ENCODE results near the gene GNG8. TPM values are rescaled to one million over a fixed set of nuclear protein-coding genes. Genes with fewer than 3 reads are reported as not detected.
A peak's percentile ranks its signal among the peaks of the same experiment; 100 is the strongest.

GNG8 gene
- total and polyA plus RNA-seq, 9 of the 15 experiments (the other 6 are each of a cell fraction or from before 2014, with no cell fraction given) = 1.3 TPM; not detected in 8

DNA sequence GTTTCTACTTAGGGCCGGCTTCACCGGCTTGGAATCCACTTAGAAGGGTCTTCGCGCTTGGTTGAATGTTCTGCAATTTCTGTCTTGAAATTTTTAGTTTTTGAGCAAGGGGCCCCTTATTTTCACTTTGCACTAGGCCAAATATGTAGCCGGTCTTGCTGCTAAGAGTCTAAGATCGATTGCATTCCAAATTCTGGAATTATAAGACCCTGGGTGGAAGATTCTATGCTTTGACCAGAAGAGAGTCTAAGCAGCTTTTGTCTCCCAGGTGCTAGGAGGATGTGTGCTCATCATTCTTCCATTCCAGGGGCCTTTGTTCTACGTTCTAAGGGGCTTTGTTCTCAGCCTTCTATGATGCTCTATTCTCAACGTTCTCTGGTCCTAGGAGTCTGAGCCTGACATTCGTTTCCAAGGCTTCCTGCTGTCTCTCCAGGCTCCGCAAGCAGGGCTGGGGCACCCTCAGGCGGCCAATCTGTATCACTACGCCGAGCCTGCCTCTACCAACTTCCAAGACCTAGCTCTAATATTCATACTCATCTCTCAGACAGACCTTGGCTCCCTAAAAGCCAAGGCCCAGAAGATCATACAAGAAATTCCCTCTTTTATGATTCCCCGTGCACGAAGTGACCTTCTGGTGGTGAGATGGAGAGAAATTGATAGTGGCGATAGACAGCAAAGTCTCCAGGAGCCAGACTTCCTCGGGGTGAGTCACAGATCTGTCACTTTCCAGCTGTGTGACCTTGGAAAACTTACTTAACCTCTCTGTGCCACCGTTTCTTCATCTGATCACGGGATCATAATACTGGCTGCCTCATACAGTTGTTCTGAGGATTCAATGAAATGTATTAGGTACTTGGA lies 26.0 kb upstream of the GNG8 start (continued):
- no peak for TF ChIP-seq HDAC3 (IDR thresholded peaks at IDR 0.05; ENCODE audit: borderline replicate concordance, partially characterized antibody)
- TF ChIP-seq BCOR (IDR thresholded peaks at IDR 0.05) = peak; percentile 97
- TF ChIP-seq HMG20A (CRISPR knock-in tag; conservative IDR thresholded peaks at IDR 0.05) = no peak
- peak; percentile 96 for TF ChIP-seq ARID2 (IDR thresholded peaks at IDR 0.05)
- TF ChIP-seq, protein P1, sequence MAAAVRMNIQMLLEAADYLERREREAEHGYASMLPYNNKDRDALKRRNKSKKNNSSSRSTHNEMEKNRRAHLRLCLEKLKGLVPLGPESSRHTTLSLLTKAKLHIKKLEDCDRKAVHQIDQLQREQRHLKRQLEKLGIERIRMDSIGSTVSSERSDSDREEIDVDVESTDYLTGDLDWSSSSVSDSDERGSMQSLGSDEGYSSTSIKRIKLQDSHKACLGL (CRISPR knock-in tag; IDR thresholded peaks at IDR 0.05; ENCODE audit: borderline replicate concordance, poor library complexity, severe bottlenecking) = no peak
- no peak for TF ChIP-seq ETV1 (tag; conservative IDR thresholded peaks at IDR 0.05; ENCODE audit: low read depth)
- no peak for TF ChIP-seq SAFB (IDR thresholded peaks at IDR 0.05; ENCODE audit: borderline replicate concordance, low read depth, low read length)
- TF ChIP-seq RFX1 (IDR thresholded peaks at IDR 0.05) = no peak; the same call in 1 of the 2 replicates
- TF ChIP-seq, protein P2, sequence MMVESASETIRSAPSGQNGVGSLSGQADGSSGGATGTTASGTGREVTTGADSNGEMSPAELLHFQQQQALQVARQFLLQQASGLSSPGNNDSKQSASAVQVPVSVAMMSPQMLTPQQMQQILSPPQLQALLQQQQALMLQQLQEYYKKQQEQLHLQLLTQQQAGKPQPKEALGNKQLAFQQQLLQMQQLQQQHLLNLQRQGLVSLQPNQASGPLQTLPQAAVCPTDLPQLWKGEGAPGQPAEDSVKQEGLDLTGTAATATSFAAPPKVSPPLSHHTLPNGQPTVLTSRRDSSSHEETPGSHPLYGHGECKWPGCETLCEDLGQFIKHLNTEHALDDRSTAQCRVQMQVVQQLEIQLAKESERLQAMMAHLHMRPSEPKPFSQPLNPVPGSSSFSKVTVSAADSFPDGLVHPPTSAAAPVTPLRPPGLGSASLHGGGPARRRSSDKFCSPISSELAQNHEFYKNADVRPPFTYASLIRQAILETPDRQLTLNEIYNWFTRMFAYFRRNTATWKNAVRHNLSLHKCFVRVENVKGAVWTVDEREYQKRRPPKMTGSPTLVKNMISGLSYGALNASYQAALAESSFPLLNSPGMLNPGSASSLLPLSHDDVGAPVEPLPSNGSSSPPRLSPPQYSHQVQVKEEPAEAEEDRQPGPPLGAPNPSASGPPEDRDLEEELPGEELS (CRISPR knock-in tag; IDR thresholded peaks at IDR 0.05; ENCODE audit: borderline replicate concordance) = no peak
- TF ChIP-seq CREB1 (IDR thresholded peaks at IDR 0.05) = no peak
- TF ChIP-seq CREB1 (CRISPR knock-in tag; IDR thresholded peaks at IDR 0.05) = no peak; the same call in 1 of the 2 replicates
- TF ChIP-seq ZNF584 (CRISPR knock-in tag; IDR thresholded peaks at IDR 0.05; ENCODE audit: low read depth) = no peak
- no peak for TF ChIP-seq ZBTB2 (IDR thresholded peaks at IDR 0.05)
- no peak for TF ChIP-seq NCOA6 (IDR thresholded peaks at IDR 0.05)
- no peak for TF ChIP-seq SRF (CRISPR knock-in tag; IDR thresholded peaks at IDR 0.05)
- TF ChIP-seq CBX1 (IDR thresholded peaks at IDR 0.05; ENCODE audit: low read depth) = peak; percentile 71
- TF ChIP-seq, protein P3, sequence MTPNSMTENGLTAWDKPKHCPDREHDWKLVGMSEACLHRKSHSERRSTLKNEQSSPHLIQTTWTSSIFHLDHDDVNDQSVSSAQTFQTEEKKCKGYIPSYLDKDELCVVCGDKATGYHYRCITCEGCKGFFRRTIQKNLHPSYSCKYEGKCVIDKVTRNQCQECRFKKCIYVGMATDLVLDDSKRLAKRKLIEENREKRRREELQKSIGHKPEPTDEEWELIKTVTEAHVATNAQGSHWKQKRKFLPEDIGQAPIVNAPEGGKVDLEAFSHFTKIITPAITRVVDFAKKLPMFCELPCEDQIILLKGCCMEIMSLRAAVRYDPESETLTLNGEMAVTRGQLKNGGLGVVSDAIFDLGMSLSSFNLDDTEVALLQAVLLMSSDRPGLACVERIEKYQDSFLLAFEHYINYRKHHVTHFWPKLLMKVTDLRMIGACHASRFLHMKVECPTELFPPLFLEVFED (CRISPR knock-in tag; conservative IDR thresholded peaks at IDR 0.05) = no peak
- 0 out of 2 replicates have a peak, but pooled peaks have one; percentile 18 for TF ChIP-seq BACH1 (tag; IDR thresholded peaks at IDR 0.05)
- peak; percentile 98 for TF ChIP-seq RBM25 (IDR thresholded peaks at IDR 0.05; ENCODE audit: low read depth, low read length, severe bottlenecking)
- TF ChIP-seq JUND (IDR thresholded peaks at IDR 0.05; ENCODE audit: borderline replicate concordance, low read depth, low read length) = peak; percentile 44; the same call in 1 of the 2 replicates
- no peak; the same call in 2 of the 3 replicates for TF ChIP-seq JUND (tag; IDR thresholded peaks at IDR 0.05; ENCODE audit: borderline replicate concordance, low read depth, low read length)

Data from K562 (cell line).